NCI-H1930 (cell line): Measurements from ENCODE around the gene ITSN1.

Experiments
- DNase-seq, 2 experiments: peaks; one replicate each; lab custom pipeline; 2025; lab: John Stamatoyannopoulos, UW

Gene ITSN1

GRCh38 chr21:33729641-33730040, 87.3 kb downstream of the ITSN1 start:
- DNase-seq: no peak

- no peak for DNase-seq
Observed at GRCh38 chr21:33731447-33731846, 89.1 kb downstream of the ITSN1 start.

- DNase-seq: no peak
Observed at GRCh38 chr21:33732038-33732437, 89.7 kb downstream of the ITSN1 start.

- no peak for DNase-seq
Observed at GRCh38 chr21:33733601-33734000, 91.3 kb downstream of the ITSN1 start.

- no peak for DNase-seq
Observed at GRCh38 chr21:33734291-33734690, 92.0 kb downstream of the ITSN1 start.

DNA sequence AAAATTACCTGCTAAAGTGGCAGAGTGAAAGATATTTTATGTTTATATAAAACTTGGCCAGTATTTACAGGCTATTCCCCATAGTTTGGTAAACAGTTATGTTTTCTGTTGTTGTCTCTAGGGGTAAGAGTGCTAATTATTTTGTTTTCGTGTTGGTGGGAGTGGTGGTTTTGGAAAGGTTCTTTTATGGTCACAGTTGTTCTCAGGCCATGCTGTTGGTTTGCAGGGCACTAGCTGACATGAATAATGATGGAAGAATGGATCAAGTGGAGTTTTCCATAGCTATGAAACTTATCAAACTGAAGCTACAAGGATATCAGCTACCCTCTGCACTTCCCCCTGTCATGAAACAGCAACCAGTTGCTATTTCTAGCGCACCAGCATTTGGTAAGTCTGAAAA, 92.5 kb downstream of the ITSN1 start:
- DNase-seq: no peak

- no peak for DNase-seq
Observed at GRCh38 chr21:33736569-33736968, 94.3 kb downstream of the ITSN1 start.

GRCh38 chr21:33739701-33740100, 97.4 kb downstream of the ITSN1 start:
- DNase-seq: no peak

- no peak for DNase-seq
Observed at GRCh38 chr21:33747420-33747819, 105.1 kb downstream of the ITSN1 start.

DNA sequence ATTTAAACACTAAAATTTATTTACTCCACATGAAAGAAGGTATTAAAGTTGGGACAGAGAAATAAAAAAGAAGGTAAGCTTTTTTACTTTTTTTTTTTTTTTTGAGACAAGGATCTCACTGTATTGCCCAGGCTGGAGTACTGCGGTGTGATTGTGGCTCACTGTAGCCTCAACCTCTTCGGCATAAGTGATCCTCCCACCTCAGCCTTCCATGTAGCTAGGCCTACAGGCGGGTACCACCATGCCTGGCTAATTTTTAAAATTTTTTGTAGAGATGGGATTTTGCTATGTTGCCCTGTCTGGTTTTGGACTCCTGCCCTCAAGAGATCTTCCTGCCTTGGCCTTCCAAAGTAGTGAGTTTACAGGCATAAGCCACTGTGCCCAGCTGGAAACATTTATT, 106.6 kb downstream of the ITSN1 start:
- no peak for DNase-seq

DNA sequence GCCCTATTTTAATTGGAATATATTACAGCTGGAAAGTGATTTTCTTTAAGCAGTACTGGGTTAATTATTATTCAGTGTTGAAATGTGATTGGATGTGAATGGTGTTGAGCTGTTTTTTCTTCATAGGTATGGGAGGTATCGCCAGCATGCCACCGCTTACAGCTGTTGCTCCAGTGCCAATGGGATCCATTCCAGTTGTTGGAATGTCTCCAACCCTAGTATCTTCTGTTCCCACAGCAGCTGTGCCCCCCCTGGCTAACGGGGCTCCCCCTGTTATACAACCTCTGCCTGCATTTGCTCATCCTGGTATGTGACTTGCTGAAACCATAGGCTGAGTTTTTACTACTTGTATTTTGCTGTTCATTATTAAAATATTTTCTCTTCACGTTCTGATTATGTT, 107.7 kb downstream of the ITSN1 start:
- DNase-seq: no peak

- DNase-seq: no peak
Observed at GRCh38 chr21:33751120-33751519, 108.8 kb downstream of the ITSN1 start.

DNA sequence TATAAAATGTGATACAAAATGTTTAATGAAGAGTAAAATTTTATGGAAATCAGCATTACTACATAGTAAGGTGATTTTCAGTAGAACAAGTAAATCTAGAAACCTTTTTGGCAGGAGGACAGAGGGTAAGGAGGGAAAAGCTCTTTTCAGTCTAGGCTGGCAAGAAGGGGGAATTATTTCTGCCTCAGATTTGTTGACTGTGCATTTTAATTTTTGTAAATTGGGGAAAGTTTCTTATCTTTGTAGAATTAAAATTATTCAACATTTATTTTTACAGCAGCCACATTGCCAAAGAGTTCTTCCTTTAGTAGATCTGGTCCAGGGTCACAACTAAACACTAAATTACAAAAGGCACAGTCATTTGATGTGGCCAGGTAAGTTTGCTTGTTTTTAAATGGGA, 109.2 kb downstream of the ITSN1 start:
- no peak for DNase-seq

GRCh38 chr21:33752260-33752659, 110.0 kb downstream of the ITSN1 start:
- no peak for DNase-seq

DNA sequence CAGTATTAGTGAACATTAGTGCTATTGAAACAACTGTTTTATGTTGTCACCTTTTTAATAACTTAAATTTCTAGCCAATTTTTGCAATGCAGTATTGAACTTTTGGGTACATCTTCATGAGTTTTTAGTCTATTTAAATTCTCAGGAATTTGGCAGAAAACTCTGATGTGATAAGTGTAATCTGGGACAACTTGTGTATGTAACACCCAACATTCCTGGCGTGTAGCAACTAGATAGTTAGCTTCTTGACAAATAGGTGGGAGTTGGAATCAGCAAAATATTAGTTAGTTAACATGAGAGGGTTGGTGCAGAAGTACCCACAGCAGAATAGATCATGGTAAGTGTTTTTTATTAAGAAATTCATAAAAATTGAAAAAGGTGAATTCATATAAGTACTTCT, 111.6 kb downstream of the ITSN1 start:
- DNase-seq: no peak

GRCh38 chr21:33754481-33754880, 112.2 kb downstream of the ITSN1 start:
- DNase-seq: no peak

GRCh38 chr21:33755354-33755753, 113.1 kb downstream of the ITSN1 start:
- no peak for DNase-seq

DNA sequence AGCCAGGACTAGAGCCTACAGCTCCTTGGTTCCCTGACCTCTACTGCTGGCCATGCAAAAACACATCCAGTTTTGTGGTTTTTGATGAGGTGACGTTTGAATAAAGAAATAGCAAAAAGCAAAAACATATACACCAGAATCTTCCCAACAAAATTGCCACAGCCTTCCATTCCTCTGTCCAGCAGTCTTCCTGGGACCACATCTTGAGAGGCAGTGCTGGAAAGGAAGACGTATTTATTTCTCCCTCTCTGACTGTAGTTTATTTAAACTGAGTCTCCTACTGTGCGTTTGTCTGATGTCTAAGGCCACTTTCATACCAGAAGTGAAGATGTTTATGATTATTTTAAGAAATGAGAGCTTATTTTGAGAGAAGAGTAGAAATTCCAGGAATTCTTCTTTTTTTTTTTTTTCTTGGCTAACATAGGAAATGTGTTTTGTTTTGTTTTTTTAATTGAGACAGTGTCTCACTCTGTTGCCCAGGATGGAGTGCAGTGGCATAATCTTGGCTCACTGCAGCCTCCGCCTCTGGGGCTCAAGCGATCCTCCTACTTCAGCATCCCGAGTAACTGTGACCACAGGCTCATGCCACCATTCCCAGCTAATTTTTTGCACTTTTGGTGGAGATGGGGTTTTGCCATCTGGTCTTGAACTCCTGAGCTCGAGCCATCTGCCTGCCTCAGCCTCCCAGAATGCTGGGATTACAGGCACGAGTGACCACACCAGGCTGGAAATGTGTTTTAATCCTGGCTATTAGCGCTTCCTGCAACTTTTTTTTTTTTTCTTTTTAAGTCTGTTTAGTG, 118.5 kb downstream of the ITSN1 start:
- no peak for DNase-seq

- DNase-seq: no peak
Observed at GRCh38 chr21:33761441-33762036, 119.2 kb downstream of the ITSN1 start.

- no peak for DNase-seq
Observed at GRCh38 chr21:33762803-33763581, 120.7 kb downstream of the ITSN1 start.

- no peak for DNase-seq
Observed at GRCh38 chr21:33763582-33763899, 121.2 kb downstream of the ITSN1 start.

GRCh38 chr21:33767236-33767635, 124.9 kb downstream of the ITSN1 start:
- no peak for DNase-seq

- DNase-seq: no peak
Observed at GRCh38 chr21:33767960-33768359, 125.7 kb downstream of the ITSN1 start.
